Femur (tissue), 1 donor: ENCODE measurements around the gene TRIM48.
"Not testable (repeated sequence)": the region's sequence is repeated elsewhere in the genome, so short reads cannot be mapped to it uniquely, and the experiment has no call there.

Experiments used
- DNase-seq: peaks from one replicate; pipeline ENCODE4 v3.0.0-alpha.2; 2017

TRIM48 gene

GRCh38 chr11:55261855-55262254, at the start of gene TRIM48:
TSS of gene TRIM48 (plus strand) at chr11:55262155. CDS start at chr11:55262268, 113 bp downstream.
- not testable (repeated sequence) for DNase-seq

DNA sequence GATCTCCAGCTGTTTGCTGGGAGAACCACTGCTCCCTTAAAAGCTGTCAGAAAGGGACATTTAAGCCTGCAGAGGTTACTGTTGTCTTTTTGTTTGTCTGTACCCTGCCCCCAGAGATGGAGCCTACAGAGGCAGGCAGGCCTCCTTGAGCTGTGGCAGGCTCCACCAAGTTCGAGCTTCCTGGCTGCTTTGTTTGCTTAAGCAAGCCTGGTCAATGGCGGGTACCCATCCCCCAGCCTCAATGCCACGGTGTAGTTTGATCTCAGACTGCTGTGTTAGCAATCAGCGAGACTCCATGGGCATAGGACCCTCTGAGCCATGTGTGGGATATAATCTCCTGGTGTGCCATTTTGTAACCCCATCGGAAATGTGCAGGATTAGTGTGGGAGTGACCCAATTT, 23.6 kb upstream of the TRIM48 start:
- not testable (repeated sequence) for DNase-seq

DNA sequence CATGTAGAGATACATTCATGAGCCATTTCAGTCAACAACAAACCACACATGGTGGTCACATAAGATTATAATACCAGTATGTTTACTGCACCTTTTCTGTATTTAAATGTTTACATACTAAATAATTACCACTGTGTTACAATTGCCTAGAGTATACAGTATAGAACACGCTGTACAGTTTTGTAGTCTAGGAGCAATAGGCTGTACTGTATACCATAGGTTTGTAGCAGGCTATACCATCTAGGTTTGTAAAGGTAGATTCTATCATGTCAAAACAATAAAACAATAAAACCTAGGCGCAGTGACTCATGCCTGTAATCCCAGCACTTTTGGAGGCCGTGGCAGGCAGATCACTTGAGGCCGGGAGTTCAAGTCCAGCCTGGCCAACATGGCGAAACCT, 1.1 kb downstream of the TRIM48 start:
- no peak for DNase-seq
